ENCODE data around the gene ZDHHC18. TPM values are rescaled to one million over a fixed set of nuclear protein-coding genes. Genes with fewer than 3 reads are reported as not detected.

ZDHHC18 gene
- total and polyA plus RNA-seq, 3 donors from 2014 or later, result 17.9 to 30.7 (median 20.6) TPM

GRCh38 chr1:26890467-26890796 is 63.9 kb downstream of the ZDHHC18 start:
- intact Hi-C loops (cut with DNase I; ENCODE audit: low total_unique reads), result no loop called here
- H3K4me3 ChIP-seq, result peak overlapping the region; percentile 93 to 99
- WGBS, 2 donors, result 1 to 5% methylated on average over 12 of the region's 12 CpGs
- TF ChIP-seq POLR2A (IDR thresholded peaks at IDR 0.05) (no peak), CTCF (IDR thresholded peaks at IDR 0.05) (no peak)
- H3K36me3 ChIP-seq (ENCODE audit: low read depth, missing control alignments), result no peaks in the 10 kb centered on the region
- peak overlapping the region; percentile 83 to 88 for H3K27ac ChIP-seq
- no peaks in the 10 kb centered on the region for H3K9me3 ChIP-seq
- H3K27me3 ChIP-seq, result no peaks in the 10 kb centered on the region
- DNase-seq, result no peak
- peaks cover 3% of the 10 kb centered on the region for H3K4me1 ChIP-seq

GRCh38 chr1:26894263-26894662 is 67.8 kb downstream of the ZDHHC18 start:
- 88 to 91% methylated on average over 13 of the region's 13 CpGs for WGBS, 2 donors
- Histone ChIP-seq H3K4me3 (no peak overlapping the region), H3K27me3 (no peaks in the 10 kb centered on the region), H3K27ac (no peak overlapping the region), H3K9me3 (no peaks in the 10 kb centered on the region), H3K4me1 (peaks cover 7% of the 10 kb centered on the region), H3K36me3 (ENCODE audit: low read depth, missing control alignments) (no peaks in the 10 kb centered on the region)
- no peak for TF ChIP-seq CTCF (IDR thresholded peaks at IDR 0.05)
- TF ChIP-seq POLR2A (IDR thresholded peaks at IDR 0.05), result no peak
- intact Hi-C loops (cut with DNase I; ENCODE audit: low total_unique reads), result no loop called here
- DNase-seq, result no peak

GRCh38 chr1:26897351-26897750 is 70.9 kb downstream of the ZDHHC18 start:
- no peak for DNase-seq
- Histone ChIP-seq H3K27ac (no peak overlapping the region), H3K9me3 (no peaks in the 10 kb centered on the region), H3K4me3 (no peak overlapping the region), H3K36me3 (ENCODE audit: low read depth, missing control alignments) (no peaks in the 10 kb centered on the region), H3K27me3 (no peaks in the 10 kb centered on the region), H3K4me1 (peaks cover 9% of the 10 kb centered on the region)
- 80 to 91% methylated on average over 3 to 9 of the region's 9 CpGs for WGBS, 2 donors
- no peak for TF ChIP-seq CTCF (IDR thresholded peaks at IDR 0.05)
- no peak for TF ChIP-seq POLR2A (IDR thresholded peaks at IDR 0.05)
- intact Hi-C loops (cut with DNase I; ENCODE audit: low total_unique reads), result no loop called here

- intact Hi-C loops (cut with DNase I; ENCODE audit: low total_unique reads), result no loop called here
- Histone ChIP-seq H3K27ac (peak within 1 kb of the TSS; percentile 63 to 79), H3K27me3 (no peaks in the 10 kb centered on the region), H3K4me1 (peaks cover 9% of the 10 kb centered on the region), H3K4me3 (peak within 1 kb of the TSS; percentile 77 to 93), H3K36me3 (ENCODE audit: low read depth, missing control alignments) (no peaks in the 10 kb centered on the region), H3K9me3 (no peaks in the 10 kb centered on the region)
- WGBS, 2 donors, result 0% methylated on average over 38 to 50 of the region's 50 CpGs
- DNase-seq, result peak; percentile 95
- TF ChIP-seq CTCF (IDR thresholded peaks at IDR 0.05), result no peak
- no peak for TF ChIP-seq POLR2A (IDR thresholded peaks at IDR 0.05)
Observed at GRCh38 chr1:26900001-26900814, 73.7 kb downstream of the ZDHHC18 start, which contains the start of gene GPATCH3. TSS of gene GPATCH3 (minus strand) at chr1:26900467. CDS start at chr1:26900442, 25 bp downstream.
